ENCODE data around the gene TNFAIP8. TPM values are rescaled to one million over a fixed set of nuclear protein-coding genes. Genes with fewer than 3 reads are reported as not detected.

TNFAIP8 gene
- total and polyA plus RNA-seq, 5 donors from 2014 or later, result 120 to 244 (median 196) TPM

DNA sequence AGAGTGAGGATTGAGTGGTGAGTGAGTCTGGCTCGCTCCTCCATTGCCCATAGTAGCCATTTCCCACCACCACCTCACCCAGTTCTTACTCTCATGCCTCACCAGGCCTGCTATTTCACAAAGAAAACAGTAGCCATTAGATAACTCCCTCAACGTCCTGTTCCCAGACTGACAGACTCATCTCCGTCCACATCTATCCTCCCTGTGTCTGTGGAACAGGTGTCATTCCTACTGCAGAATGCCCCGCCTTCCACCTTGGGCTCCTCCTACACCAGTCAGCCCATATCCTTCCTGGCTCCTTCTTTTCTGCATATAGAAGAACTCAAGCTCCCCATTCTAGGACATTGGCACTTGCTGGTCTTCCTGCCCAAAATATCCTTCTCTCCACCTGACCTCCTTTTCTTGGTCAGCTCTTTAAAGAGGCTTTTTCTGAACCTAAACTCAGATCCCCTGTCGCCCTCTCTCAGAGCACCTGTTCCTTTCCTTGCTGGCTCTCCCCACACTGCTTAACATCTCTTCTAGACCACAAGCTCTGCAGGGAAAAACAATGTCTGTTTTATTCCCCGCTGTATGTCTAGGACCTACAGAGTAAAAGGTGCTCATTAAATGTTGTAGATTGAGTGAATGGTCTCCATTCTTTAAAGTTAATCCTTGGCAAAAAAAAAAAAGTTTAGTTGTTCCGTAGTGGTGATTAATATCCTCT, 3.2 kb downstream of the TNFAIP8 start:
- Mint-ChIP-seq H3K27me3 (no peaks in the 10 kb centered on the region), H3K27ac (peak overlapping the region; percentile 93 to 97 (median 95)), H3K9me3 (peaks cover 0 to 2% (median 0%) of the 10 kb centered on the region in 7 donors), H3K4me1 (peaks cover 60 to 96% (median 87%) of the 10 kb centered on the region in 4 donors), H3K36me3 (peaks cover 27% of the 10 kb centered on the region), H3K4me3 (peak overlapping the region; percentile 12 to 79 (median 72))
- Histone ChIP-seq H3K27ac (ENCODE audit: insufficient read depth, low read length, poor library complexity, severe bottlenecking) (peak overlapping the region; percentile 75), H3K27me3 (ENCODE audit: control insufficient read depth, insufficient read depth, low read length) (no peaks in the 10 kb centered on the region), H3K36me3 (ENCODE audit: control insufficient read depth, insufficient read depth, low read length) (peaks cover 10% of the 10 kb centered on the region), H3K9me3 (ENCODE audit: control insufficient read depth in 2 of 2, low read length in 2 of 2) (no peaks in the 10 kb centered on the region), H3K4me3 (ENCODE audit: low read depth, low read length) (peak overlapping the region; percentile 87), H3K4me1 (ENCODE audit: control insufficient read depth, insufficient read depth, low read length, poor library complexity, severe bottlenecking) (peaks cover 95% of the 10 kb centered on the region)
- ATAC-seq (ENCODE audit: low read depth in 2 of 2), result no peak
- DNase-seq, result no peak

- DNase-seq (no peak), ATAC-seq (ENCODE audit: low read depth in 2 of 2) (no peak)
- Histone ChIP-seq H3K27ac (ENCODE audit: insufficient read depth, low read length, poor library complexity, severe bottlenecking) (peak overlapping the region; percentile 75), H3K4me1 (ENCODE audit: control insufficient read depth, insufficient read depth, low read length, poor library complexity, severe bottlenecking) (peaks cover 95% of the 10 kb centered on the region), H3K27me3 (ENCODE audit: control insufficient read depth, insufficient read depth, low read length) (no peaks in the 10 kb centered on the region), H3K36me3 (ENCODE audit: control insufficient read depth, insufficient read depth, low read length) (peaks cover 13% of the 10 kb centered on the region), H3K9me3 (ENCODE audit: control insufficient read depth in 2 of 2, low read length in 2 of 2) (no peaks in the 10 kb centered on the region), H3K4me3 (ENCODE audit: low read depth, low read length) (peak overlapping the region; percentile 87)
- H3K4me3 Mint-ChIP-seq, result peak overlapping the region; percentile 23 to 79 (median 64)
- no peaks in the 10 kb centered on the region for H3K27me3 Mint-ChIP-seq
- H3K4me1 Mint-ChIP-seq, result peaks cover 60 to 95% (median 87%) of the 10 kb centered on the region in 4 donors
- H3K9me3 Mint-ChIP-seq, result peaks cover 0 to 2% (median 0%) of the 10 kb centered on the region in 7 donors
- peak overlapping the region; percentile 93 to 97 (median 95) for H3K27ac Mint-ChIP-seq
- peaks cover 27% of the 10 kb centered on the region for H3K36me3 Mint-ChIP-seq
Observed at GRCh38 chr5:119359737-119360413, 4.1 kb downstream of the TNFAIP8 start.

DNA sequence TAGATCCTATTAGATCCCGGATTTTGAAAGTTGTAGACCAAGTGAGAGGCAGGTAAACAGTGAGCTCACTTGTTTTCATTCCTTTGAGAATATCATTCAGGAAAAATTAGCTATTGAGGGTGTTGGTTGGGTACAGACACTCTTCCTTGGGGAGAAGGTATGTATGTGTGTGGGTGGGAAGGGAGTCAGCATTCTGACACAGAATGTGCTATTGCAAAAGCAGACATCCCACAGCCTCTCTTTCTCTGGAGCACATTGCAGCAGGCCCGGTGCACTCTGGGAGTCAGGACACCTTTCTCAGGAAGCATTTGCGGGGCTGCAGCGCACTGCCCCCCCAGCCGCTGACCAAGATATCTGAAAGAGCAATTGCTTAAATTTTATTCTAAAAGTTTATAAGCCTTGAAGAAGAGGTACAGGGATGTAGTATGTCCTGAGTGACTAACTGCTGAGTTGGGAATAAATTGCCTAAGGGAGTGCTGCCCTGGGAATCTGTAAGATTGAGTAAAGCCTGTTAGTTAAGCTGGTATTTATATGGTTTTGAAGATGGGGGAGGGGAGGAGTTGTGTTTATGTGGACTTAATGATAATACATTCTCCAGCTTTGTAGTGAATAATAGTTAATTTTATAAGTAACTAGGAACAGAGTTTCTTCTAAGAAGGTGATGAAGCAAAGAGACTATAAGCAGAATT, 5.2 kb downstream of the TNFAIP8 start:
- Histone ChIP-seq H3K27ac (ENCODE audit: insufficient read depth, low read length, poor library complexity, severe bottlenecking) (peak overlapping the region; percentile 52), H3K4me3 (ENCODE audit: low read depth, low read length) (peak overlapping the region; percentile 54), H3K36me3 (ENCODE audit: control insufficient read depth, insufficient read depth, low read length) (peaks cover 13% of the 10 kb centered on the region), H3K9me3 (ENCODE audit: control insufficient read depth in 2 of 2, low read length in 2 of 2) (no peaks in the 10 kb centered on the region), H3K4me1 (ENCODE audit: control insufficient read depth, insufficient read depth, low read length, poor library complexity, severe bottlenecking) (peaks cover 97% of the 10 kb centered on the region), H3K27me3 (ENCODE audit: control insufficient read depth, insufficient read depth, low read length) (no peaks in the 10 kb centered on the region)
- DNase-seq (no peak), ATAC-seq (ENCODE audit: low read depth in 2 of 2) (no peak)
- H3K4me3 Mint-ChIP-seq, result peak overlapping the region; percentile 55 to 71 (median 60)
- H3K27ac Mint-ChIP-seq, result peak overlapping the region; percentile 82 to 97 (median 93)
- peaks cover 0 to 2% (median 0%) of the 10 kb centered on the region in 7 donors for H3K9me3 Mint-ChIP-seq
- H3K27me3 Mint-ChIP-seq, result no peaks in the 10 kb centered on the region
- peaks cover 31% of the 10 kb centered on the region for H3K36me3 Mint-ChIP-seq
- H3K4me1 Mint-ChIP-seq, result peaks cover 70 to 98% (median 91%) of the 10 kb centered on the region in 4 donors

DNA sequence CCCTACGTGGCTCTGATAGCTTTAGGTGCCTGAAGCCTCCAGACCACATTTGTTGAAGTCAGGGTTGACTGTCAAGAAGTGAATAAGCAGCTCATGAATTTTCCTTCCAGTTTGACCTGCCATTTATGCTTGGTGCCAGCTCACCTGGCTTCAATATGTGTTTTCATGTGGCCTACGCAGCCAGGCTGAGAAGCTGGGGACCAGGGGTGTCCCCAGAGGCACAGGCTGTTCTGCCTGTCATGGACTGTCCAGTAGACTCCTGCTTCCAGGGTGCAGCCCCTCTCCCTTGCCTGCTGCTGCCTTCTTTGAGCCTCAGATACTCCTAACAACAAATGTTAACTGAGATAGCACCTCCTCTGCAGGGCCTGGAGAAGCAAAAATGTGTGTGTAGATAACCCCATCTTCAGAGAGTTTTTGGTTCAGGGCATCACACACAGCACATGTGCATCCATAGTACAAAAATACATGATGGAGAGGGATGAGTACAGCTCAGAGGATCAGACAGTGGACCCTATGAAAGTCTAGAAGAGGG, 5.8 kb downstream of the TNFAIP8 start:
- ATAC-seq (ENCODE audit: low read depth in 2 of 2), result no peak
- H3K36me3 Mint-ChIP-seq, result peaks cover 35% of the 10 kb centered on the region

GRCh38 chr5:119362714-119363113, 6.9 kb downstream of the TNFAIP8 start:
- no peaks in the 10 kb centered on the region for H3K27me3 Mint-ChIP-seq
- H3K27ac ChIP-seq (ENCODE audit: insufficient read depth, low read length, poor library complexity, severe bottlenecking), result peak overlapping the region; percentile 52

More for the DNA sequence above, 5.8 kb downstream of the TNFAIP8 start:
- Mint-ChIP-seq H3K4me3 (peak overlapping the region in 3 of 4 donors; percentile 14 to 71 (median 64)), H3K27me3 (no peaks in the 10 kb centered on the region), H3K9me3 (peaks cover 0 to 2% (median 0%) of the 10 kb centered on the region in 7 donors), H3K27ac (peak overlapping the region; percentile 75 to 93 (median 88)), H3K4me1 (peaks cover 70 to 99% (median 92%) of the 10 kb centered on the region in 4 donors)
- DNase-seq, result no peak
- Histone ChIP-seq H3K27ac (ENCODE audit: insufficient read depth, low read length, poor library complexity, severe bottlenecking) (peak overlapping the region; percentile 52), H3K4me1 (ENCODE audit: control insufficient read depth, insufficient read depth, low read length, poor library complexity, severe bottlenecking) (peaks cover 98% of the 10 kb centered on the region), H3K4me3 (ENCODE audit: low read depth, low read length) (peak overlapping the region; percentile 32), H3K36me3 (ENCODE audit: control insufficient read depth, insufficient read depth, low read length) (peaks cover 13% of the 10 kb centered on the region), H3K9me3 (ENCODE audit: control insufficient read depth in 2 of 2, low read length in 2 of 2) (no peaks in the 10 kb centered on the region), H3K27me3 (ENCODE audit: control insufficient read depth, insufficient read depth, low read length) (no peaks in the 10 kb centered on the region)

GRCh38 chr5:119363271-119363670, 7.5 kb downstream of the TNFAIP8 start:
- H3K36me3 ChIP-seq (ENCODE audit: control insufficient read depth, insufficient read depth, low read length), result peaks cover 13% of the 10 kb centered on the region
- Mint-ChIP-seq H3K36me3 (peaks cover 35% of the 10 kb centered on the region), H3K9me3 (peaks cover 0 to 2% (median 0%) of the 10 kb centered on the region in 7 donors), H3K27me3 (no peaks in the 10 kb centered on the region), H3K4me1 (peaks cover 69 to 98% (median 92%) of the 10 kb centered on the region in 4 donors), H3K27ac (peak overlapping the region; percentile 69 to 88 (median 87)), H3K4me3 (peak overlapping the region; percentile 49 to 78 (median 68))
- ATAC-seq (ENCODE audit: low read depth in 2 of 2) (no peak), DNase-seq (no peak)
- no peak overlapping the region for H3K4me3 ChIP-seq (ENCODE audit: low read depth, low read length)
- peak overlapping the region; percentile 52 for H3K27ac ChIP-seq (ENCODE audit: insufficient read depth, low read length, poor library complexity, severe bottlenecking)
- peaks cover 96% of the 10 kb centered on the region for H3K4me1 ChIP-seq (ENCODE audit: control insufficient read depth, insufficient read depth, low read length, poor library complexity, severe bottlenecking)
- no peaks in the 10 kb centered on the region for H3K9me3 ChIP-seq (ENCODE audit: control insufficient read depth in 2 of 2, low read length in 2 of 2)
- H3K27me3 ChIP-seq (ENCODE audit: control insufficient read depth, insufficient read depth, low read length), result no peaks in the 10 kb centered on the region

More at GRCh38 chr5:119362714-119363113, 6.9 kb downstream of the TNFAIP8 start:
- Histone ChIP-seq H3K27me3 (ENCODE audit: control insufficient read depth, insufficient read depth, low read length) (no peaks in the 10 kb centered on the region), H3K4me1 (ENCODE audit: control insufficient read depth, insufficient read depth, low read length, poor library complexity, severe bottlenecking) (peaks cover 97% of the 10 kb centered on the region), H3K9me3 (ENCODE audit: control insufficient read depth in 2 of 2, low read length in 2 of 2) (no peaks in the 10 kb centered on the region), H3K36me3 (ENCODE audit: control insufficient read depth, insufficient read depth, low read length) (peaks cover 13% of the 10 kb centered on the region), H3K4me3 (ENCODE audit: low read depth, low read length) (no peak overlapping the region)
- DNase-seq (no peak), ATAC-seq (ENCODE audit: low read depth in 2 of 2) (no peak)
- Mint-ChIP-seq H3K4me3 (peak overlapping the region; percentile 49 to 78 (median 68)), H3K36me3 (peaks cover 35% of the 10 kb centered on the region), H3K9me3 (peaks cover 0 to 2% (median 0%) of the 10 kb centered on the region in 7 donors), H3K27ac (peak overlapping the region; percentile 69 to 88 (median 87)), H3K4me1 (peaks cover 69 to 98% (median 91%) of the 10 kb centered on the region in 4 donors)

GRCh38 chr5:119363936-119364335, 8.1 kb downstream of the TNFAIP8 start:
- Mint-ChIP-seq H3K4me3 (peak overlapping the region in 3 of 4 donors; percentile 12 to 78 (median 29)), H3K27ac (peak overlapping the region; percentile 69 to 88 (median 72))

More at GRCh38 chr5:119363936-119364335, 8.1 kb downstream of the TNFAIP8 start:
- peak overlapping the region; percentile 53 for H3K27ac ChIP-seq (ENCODE audit: insufficient read depth, low read length, poor library complexity, severe bottlenecking)
- peak overlapping the region; percentile 16 for H3K4me3 ChIP-seq (ENCODE audit: low read depth, low read length)
- H3K4me1 ChIP-seq (ENCODE audit: control insufficient read depth, insufficient read depth, low read length, poor library complexity, severe bottlenecking), result peaks cover 96% of the 10 kb centered on the region
- H3K9me3 ChIP-seq (ENCODE audit: control insufficient read depth in 2 of 2, low read length in 2 of 2), result no peaks in the 10 kb centered on the region
- DNase-seq (no peak), ATAC-seq (ENCODE audit: low read depth in 2 of 2) (no peak)
- H3K36me3 Mint-ChIP-seq, result peaks cover 35% of the 10 kb centered on the region
- H3K4me1 Mint-ChIP-seq, result peaks cover 67 to 98% (median 91%) of the 10 kb centered on the region in 4 donors
- H3K36me3 ChIP-seq (ENCODE audit: control insufficient read depth, insufficient read depth, low read length), result peaks cover 13% of the 10 kb centered on the region
- no peaks in the 10 kb centered on the region for H3K27me3 Mint-ChIP-seq
- no peaks in the 10 kb centered on the region for H3K27me3 ChIP-seq (ENCODE audit: control insufficient read depth, insufficient read depth, low read length)
- H3K9me3 Mint-ChIP-seq, result peaks cover 0 to 2% (median 0%) of the 10 kb centered on the region in 7 donors
